ENCODE data around the gene HMCES. TPM values are rescaled to one million over a fixed set of nuclear protein-coding genes. Genes with fewer than 3 reads are reported as not detected.

HMCES gene
- total RNA-seq, 4 donors from 2014 or later: 11.3 to 32.6 (median 23.9) TPM

DNA sequence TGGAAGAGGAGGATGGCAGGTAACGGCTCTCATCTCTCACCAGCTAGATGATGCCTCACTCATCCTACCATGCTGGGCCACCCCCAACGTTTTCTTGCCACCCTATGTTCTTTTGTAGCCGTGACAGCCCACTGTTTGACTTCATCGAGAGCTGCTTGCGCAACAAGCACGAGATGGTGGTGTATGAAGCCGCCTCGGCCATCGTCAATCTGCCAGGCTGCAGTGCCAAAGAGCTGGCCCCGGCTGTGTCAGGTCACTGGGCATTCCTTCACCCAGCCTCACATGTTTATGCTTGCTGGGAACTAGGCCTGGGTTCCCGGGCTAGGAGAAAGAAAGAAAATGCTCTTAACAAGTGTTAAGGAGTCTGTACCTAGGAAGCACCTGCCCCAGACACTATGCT, 21.1 kb upstream of the HMCES start:
- 93% methylated on average over 11 of the region's 11 CpGs; no CpG with 5 or more reads in 1 of the 2 donors for WGBS, 2 donors (ENCODE audit: low coverage in 1 of 2)
- TF ChIP-seq EP300 (IDR thresholded peaks at IDR 0.05; ENCODE audit: low read depth): no peak
- TF ChIP-seq, protein P1, sequence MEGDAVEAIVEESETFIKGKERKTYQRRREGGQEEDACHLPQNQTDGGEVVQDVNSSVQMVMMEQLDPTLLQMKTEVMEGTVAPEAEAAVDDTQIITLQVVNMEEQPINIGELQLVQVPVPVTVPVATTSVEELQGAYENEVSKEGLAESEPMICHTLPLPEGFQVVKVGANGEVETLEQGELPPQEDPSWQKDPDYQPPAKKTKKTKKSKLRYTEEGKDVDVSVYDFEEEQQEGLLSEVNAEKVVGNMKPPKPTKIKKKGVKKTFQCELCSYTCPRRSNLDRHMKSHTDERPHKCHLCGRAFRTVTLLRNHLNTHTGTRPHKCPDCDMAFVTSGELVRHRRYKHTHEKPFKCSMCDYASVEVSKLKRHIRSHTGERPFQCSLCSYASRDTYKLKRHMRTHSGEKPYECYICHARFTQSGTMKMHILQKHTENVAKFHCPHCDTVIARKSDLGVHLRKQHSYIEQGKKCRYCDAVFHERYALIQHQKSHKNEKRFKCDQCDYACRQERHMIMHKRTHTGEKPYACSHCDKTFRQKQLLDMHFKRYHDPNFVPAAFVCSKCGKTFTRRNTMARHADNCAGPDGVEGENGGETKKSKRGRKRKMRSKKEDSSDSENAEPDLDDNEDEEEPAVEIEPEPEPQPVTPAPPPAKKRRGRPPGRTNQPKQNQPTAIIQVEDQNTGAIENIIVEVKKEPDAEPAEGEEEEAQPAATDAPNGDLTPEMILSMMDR (IDR thresholded peaks at IDR 0.05): no peak
- TF ChIP-seq POLR2A (IDR thresholded peaks at IDR 0.05): no peak
- TF ChIP-seq POLR2AphosphoS5 (IDR thresholded peaks at IDR 0.05): no peak
- Histone ChIP-seq H3K4me1 (peaks cover 0 to 7% (median 2%) of the 10 kb centered on the region in 4 donors), H3K27ac (no peak overlapping the region), H3K4me3 (no peak overlapping the region), H3K9me3 (no peaks in the 10 kb centered on the region), H3K36me3 (peaks cover 0 to 90% (median 43%) of the 10 kb centered on the region in 4 donors), H3K27me3 (no peaks in the 10 kb centered on the region)
- in situ Hi-C loops (cut with MboI; ENCODE audit: low pct_ligation_motif_present in 1 of 4, low pct_unique_long_range_greater_than_20kb in 1 of 4, low sequenced_read_pairs in 3 of 4) (no loop called here), intact Hi-C loops (cut with DNase I; ENCODE audit: low total_unique reads) (no loop called here)
- DNase-seq: no peak

DNA sequence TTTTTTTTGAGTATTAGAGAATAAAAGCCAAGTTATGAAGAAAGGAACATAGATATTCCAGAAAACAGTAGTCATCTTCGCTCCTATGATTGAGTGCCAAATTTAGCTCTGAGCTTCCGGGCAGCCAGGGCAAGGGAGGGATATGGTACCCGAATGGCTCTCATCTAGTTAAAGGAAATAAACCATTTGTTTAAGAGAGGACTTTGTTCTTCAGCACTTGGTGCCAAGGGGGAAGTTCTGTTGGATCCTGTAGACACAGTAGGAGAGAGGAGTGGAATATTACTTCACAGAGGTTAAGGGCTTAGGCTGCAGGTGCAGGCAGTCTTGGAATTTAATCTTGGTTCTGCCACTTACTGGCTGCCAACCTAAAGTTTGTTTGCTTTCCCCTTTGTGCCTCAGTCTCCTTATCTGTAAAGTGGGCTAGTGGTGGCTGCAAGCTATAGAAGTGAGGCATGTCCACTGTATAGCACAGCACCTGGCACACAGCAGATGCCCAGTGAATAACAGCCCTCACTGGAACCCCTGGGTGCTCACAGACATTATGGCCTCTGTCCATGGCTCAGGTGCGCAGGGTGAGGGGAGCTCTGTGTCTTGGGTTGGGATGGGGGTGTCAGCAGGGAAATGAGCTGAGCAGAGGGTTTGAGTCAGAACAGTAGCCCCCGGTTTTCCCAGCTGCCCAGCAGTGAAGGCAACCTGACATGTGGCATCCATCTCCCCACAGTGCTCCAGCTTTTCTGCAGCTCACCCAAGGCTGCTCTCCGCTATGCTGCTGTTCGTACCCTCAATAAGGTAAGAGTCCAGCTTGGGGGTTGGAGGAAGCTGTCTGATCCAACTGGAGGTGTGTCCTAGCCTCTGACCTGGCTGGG, 18.8 kb upstream of the HMCES start:
- intact Hi-C loops (cut with DNase I; ENCODE audit: low total_unique reads) (no loop called here), in situ Hi-C loops (cut with MboI; ENCODE audit: low pct_ligation_motif_present in 1 of 4, low pct_unique_long_range_greater_than_20kb in 1 of 4, low sequenced_read_pairs in 3 of 4) (no loop called here)
- Histone ChIP-seq H3K27ac (peak overlapping the region; percentile 49 to 67 (median 63)), H3K36me3 (peaks cover 0 to 89% (median 42%) of the 10 kb centered on the region in 4 donors), H3K9me3 (no peaks in the 10 kb centered on the region), H3K27me3 (no peaks in the 10 kb centered on the region), H3K4me1 (peaks cover 0 to 7% (median 2%) of the 10 kb centered on the region in 4 donors), H3K4me3 (no peak overlapping the region)
- peak; percentile 39 for DNase-seq
- 68 to 79% methylated on average over 3 to 7 of the region's 7 CpGs for WGBS, 2 donors (ENCODE audit: low coverage in 1 of 2)
- TF ChIP-seq, protein P1 (IDR thresholded peaks at IDR 0.05): no peak
- peak in 1 of 3 donors; percentile 28 for TF ChIP-seq POLR2AphosphoS5 (IDR thresholded peaks at IDR 0.05)
- TF ChIP-seq POLR2A (IDR thresholded peaks at IDR 0.05): no peak
- no peak for TF ChIP-seq EP300 (IDR thresholded peaks at IDR 0.05; ENCODE audit: low read depth)

GRCh38 chr3:129260606-129261005, 18.1 kb upstream of the HMCES start:
- intact Hi-C loops (cut with DNase I; ENCODE audit: low total_unique reads): no loop called here
- H3K27me3 ChIP-seq: no peaks in the 10 kb centered on the region
- H3K4me1 ChIP-seq: peaks cover 0 to 7% (median 2%) of the 10 kb centered on the region in 4 donors
- peaks cover 0 to 87% (median 44%) of the 10 kb centered on the region in 4 donors for H3K36me3 ChIP-seq
- no peaks in the 10 kb centered on the region for H3K9me3 ChIP-seq
- TF ChIP-seq EP300 (IDR thresholded peaks at IDR 0.05; ENCODE audit: low read depth) (no peak), POLR2AphosphoS5 (IDR thresholded peaks at IDR 0.05) (no peak), POLR2A (IDR thresholded peaks at IDR 0.05) (no peak)
- TF ChIP-seq, protein P1 (IDR thresholded peaks at IDR 0.05): no peak
- in situ Hi-C loops (cut with MboI; ENCODE audit: low pct_ligation_motif_present in 1 of 4, low pct_unique_long_range_greater_than_20kb in 1 of 4, low sequenced_read_pairs in 3 of 4): no loop called here
- 95% methylated on average over 11 of the region's 11 CpGs; no CpG with 5 or more reads in 1 of the 2 donors for WGBS, 2 donors (ENCODE audit: low coverage in 1 of 2)
- H3K27ac ChIP-seq: no peak overlapping the region
- no peak overlapping the region for H3K4me3 ChIP-seq
- no peak for DNase-seq

GRCh38 chr3:129261894-129262293, 16.8 kb upstream of the HMCES start:
- intact Hi-C loops (cut with DNase I; ENCODE audit: low total_unique reads): no loop called here
- 88 to 89% methylated on average over 1 to 3 of the region's 3 CpGs for WGBS, 2 donors (ENCODE audit: low coverage in 1 of 2)
- H3K9me3 ChIP-seq: no peaks in the 10 kb centered on the region
- no peaks in the 10 kb centered on the region for H3K27me3 ChIP-seq
- H3K4me3 ChIP-seq: no peak overlapping the region
- H3K27ac ChIP-seq: no peak overlapping the region
- DNase-seq: no peak
- peaks cover 0 to 87% (median 47%) of the 10 kb centered on the region in 4 donors for H3K36me3 ChIP-seq
- TF ChIP-seq POLR2AphosphoS5 (IDR thresholded peaks at IDR 0.05) (no peak), POLR2A (IDR thresholded peaks at IDR 0.05) (no peak), EP300 (IDR thresholded peaks at IDR 0.05; ENCODE audit: low read depth) (no peak)
- TF ChIP-seq, protein P1 (IDR thresholded peaks at IDR 0.05): no peak
- H3K4me1 ChIP-seq: peaks cover 0 to 7% (median 2%) of the 10 kb centered on the region in 4 donors
- in situ Hi-C loops (cut with MboI; ENCODE audit: low pct_ligation_motif_present in 1 of 4, low pct_unique_long_range_greater_than_20kb in 1 of 4, low sequenced_read_pairs in 3 of 4): no loop called here
